Measurements from ENCODE around the gene ZCCHC7. TPM values are rescaled to one million over a fixed set of nuclear protein-coding genes. Genes with fewer than 3 reads are reported as not detected.

The ZCCHC7 gene
- total and polyA plus RNA-seq, 10 of the 15 experiments (the other 5 are each of a cell fraction or from before 2014, with no cell fraction given): 42.9 to 178 (median 53.3) TPM

GRCh38 chr9:37369671-37370070 lies 249.3 kb downstream of the ZCCHC7 start (continued):
- TF ChIP-seq ZBTB33 (IDR thresholded peaks at IDR 0.05) (no peak), MAX (IDR thresholded peaks at IDR 0.05; ENCODE audit: low read depth, low read length) (no peak), PML (IDR thresholded peaks at IDR 0.05; ENCODE audit: low read length) (no peak), RELB (IDR thresholded peaks at IDR 0.05; ENCODE audit: low read depth) (peak; percentile 51; the same call in 1 of the 2 replicates), MYB (IDR thresholded peaks at IDR 0.05; ENCODE audit: borderline replicate concordance, low read depth, low read length) (no peak), MEF2B (IDR thresholded peaks at IDR 0.05; ENCODE audit: partially characterized antibody, poor library complexity, severe bottlenecking) (peak; percentile 74), ZZZ3 (IDR thresholded peaks at IDR 0.05; ENCODE audit: control insufficient read depth, insufficient read length, low read depth) (no peak), YBX1 (IDR thresholded peaks at IDR 0.05) (no peak), NR2F1 (conservative IDR thresholded peaks at IDR 0.05) (peak; percentile 81), USF1 (IDR thresholded peaks at IDR 0.05; ENCODE audit: borderline replicate concordance, extremely low read length, insufficient read depth, low read depth, low read length) (no peak), KAT2A (conservative IDR thresholded peaks at IDR 0.05; ENCODE audit: control insufficient read depth, low read depth, low read length) (no peak), PRDM15 (CRISPR knock-in tag; IDR thresholded peaks at IDR 0.05) (no peak), STAT3 (IDR thresholded peaks at IDR 0.05; ENCODE audit: low read depth, low read length) (no peak), SPI1 (IDR thresholded peaks at IDR 0.05; ENCODE audit: borderline replicate concordance, insufficient read depth, low read depth, low read length) (no peak), E2F8 (IDR thresholded peaks at IDR 0.05; ENCODE audit: low read depth, partially characterized antibody) (no peak), SUPT20H (IDR thresholded peaks at IDR 0.05; ENCODE audit: borderline replicate concordance, control insufficient read depth, low read depth, low read length) (no peak), RBBP5 (conservative IDR thresholded peaks at IDR 0.05) (no peak), SUZ12 (IDR thresholded peaks at IDR 0.05; ENCODE audit: unreplicated experiment) (no peak), BRCA1 (IDR thresholded peaks at IDR 0.05; ENCODE audit: low read depth, low read length) (no peak)

All from GM12878 (cell line).